ENCODE data around the gene TOMM22.

Gene TOMM22

GRCh38 chr22:38656256-38657044 lies 25.3 kb upstream of the TOMM22 start, which contains the start of the genes CBY1 and FAM227A (continued):
- TF ChIP-seq, protein P1, sequence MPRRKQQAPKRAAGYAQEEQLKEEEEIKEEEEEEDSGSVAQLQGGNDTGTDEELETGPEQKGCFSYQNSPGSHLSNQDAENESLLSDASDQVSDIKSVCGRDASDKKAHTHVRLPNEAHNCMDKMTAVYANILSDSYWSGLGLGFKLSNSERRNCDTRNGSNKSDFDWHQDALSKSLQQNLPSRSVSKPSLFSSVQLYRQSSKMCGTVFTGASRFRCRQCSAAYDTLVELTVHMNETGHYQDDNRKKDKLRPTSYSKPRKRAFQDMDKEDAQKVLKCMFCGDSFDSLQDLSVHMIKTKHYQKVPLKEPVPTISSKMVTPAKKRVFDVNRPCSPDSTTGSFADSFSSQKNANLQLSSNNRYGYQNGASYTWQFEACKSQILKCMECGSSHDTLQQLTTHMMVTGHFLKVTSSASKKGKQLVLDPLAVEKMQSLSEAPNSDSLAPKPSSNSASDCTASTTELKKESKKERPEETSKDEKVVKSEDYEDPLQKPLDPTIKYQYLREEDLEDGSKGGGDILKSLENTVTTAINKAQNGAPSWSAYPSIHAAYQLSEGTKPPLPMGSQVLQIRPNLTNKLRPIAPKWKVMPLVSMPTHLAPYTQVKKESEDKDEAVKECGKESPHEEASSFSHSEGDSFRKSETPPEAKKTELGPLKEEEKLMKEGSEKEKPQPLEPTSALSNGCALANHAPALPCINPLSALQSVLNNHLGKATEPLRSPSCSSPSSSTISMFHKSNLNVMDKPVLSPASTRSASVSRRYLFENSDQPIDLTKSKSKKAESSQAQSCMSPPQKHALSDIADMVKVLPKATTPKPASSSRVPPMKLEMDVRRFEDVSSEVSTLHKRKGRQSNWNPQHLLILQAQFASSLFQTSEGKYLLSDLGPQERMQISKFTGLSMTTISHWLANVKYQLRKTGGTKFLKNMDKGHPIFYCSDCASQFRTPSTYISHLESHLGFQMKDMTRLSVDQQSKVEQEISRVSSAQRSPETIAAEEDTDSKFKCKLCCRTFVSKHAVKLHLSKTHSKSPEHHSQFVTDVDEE (CRISPR knock-in tag; IDR thresholded peaks at IDR 0.05) = no peak
- TF ChIP-seq GLIS3 (CRISPR knock-in tag; IDR thresholded peaks at IDR 0.05) = no peak

DNA sequence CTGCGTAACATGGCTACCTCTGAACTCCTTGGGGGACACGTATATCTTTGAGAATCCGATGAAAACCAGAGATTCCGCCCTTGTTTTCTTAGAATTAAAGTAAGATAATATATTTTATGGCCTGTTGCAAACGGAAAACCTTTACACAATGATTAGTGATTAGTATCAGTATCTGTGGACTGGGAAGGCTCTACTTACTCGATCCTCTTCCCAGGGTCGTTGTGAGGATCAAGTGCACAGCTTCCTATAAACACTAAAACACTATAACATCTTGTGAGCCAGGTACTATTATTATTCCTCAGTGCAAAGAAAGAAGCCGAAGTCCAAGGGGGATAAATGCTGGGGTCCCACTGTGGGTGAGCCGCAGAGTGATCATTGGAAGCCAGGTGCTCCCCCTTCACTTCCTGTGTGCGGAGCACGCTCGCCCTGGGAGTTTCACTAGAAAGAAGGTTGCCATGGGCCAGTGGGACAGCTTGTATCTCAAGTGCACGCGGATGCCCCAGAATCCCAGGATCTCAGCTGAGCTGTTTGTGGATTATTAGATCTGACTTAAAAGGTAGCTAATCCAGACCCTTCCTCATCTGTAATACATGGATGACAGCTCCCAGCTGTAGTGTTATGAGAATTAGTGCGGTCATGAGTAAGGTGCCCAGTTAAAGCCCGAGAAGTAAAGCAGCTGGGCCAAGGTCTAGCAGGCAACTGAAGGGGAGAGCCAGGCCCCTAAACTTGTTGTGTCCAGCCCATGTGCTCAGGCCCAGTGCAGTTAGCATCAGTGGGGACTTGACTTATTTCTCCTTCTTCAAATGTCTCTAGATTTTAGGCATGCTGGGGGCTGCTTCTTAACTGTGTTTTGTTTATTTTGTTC lies 24.5 kb upstream of the TOMM22 start:
- peak; percentile 52 for ATAC-seq
- TF ChIP-seq TCF4 (CRISPR knock-in tag; IDR thresholded peaks at IDR 0.05; ENCODE audit: borderline replicate concordance) (no peak), TOX (CRISPR knock-in tag; IDR thresholded peaks at IDR 0.05; ENCODE audit: borderline replicate concordance) (no peak), GLIS3 (CRISPR knock-in tag; IDR thresholded peaks at IDR 0.05) (no peak), ARNTL (CRISPR knock-in tag; IDR thresholded peaks at IDR 0.05; ENCODE audit: borderline replicate concordance, low read depth) (no peak), PPARA (CRISPR knock-in tag; IDR thresholded peaks at IDR 0.05; ENCODE audit: borderline replicate concordance) (no peak), RARB (CRISPR knock-in tag; IDR thresholded peaks at IDR 0.05) (no peak), ZNF8 (CRISPR knock-in tag; IDR thresholded peaks at IDR 0.05) (no peak), ZC3H10 (CRISPR knock-in tag; IDR thresholded peaks at IDR 0.05) (no peak), ESRRG (CRISPR knock-in tag; IDR thresholded peaks at IDR 0.05) (no peak), ZNF70 (CRISPR knock-in tag; IDR thresholded peaks at IDR 0.05) (no peak), PATZ1 (CRISPR knock-in tag; IDR thresholded peaks at IDR 0.05; ENCODE audit: borderline replicate concordance) (no peak), ISL1 (CRISPR knock-in tag; IDR thresholded peaks at IDR 0.05) (no peak), ZFP3 (CRISPR knock-in tag; IDR thresholded peaks at IDR 0.05) (no peak), SNAI2 (CRISPR knock-in tag; IDR thresholded peaks at IDR 0.05) (no peak), BACH2 (CRISPR knock-in tag; IDR thresholded peaks at IDR 0.05; ENCODE audit: borderline replicate concordance) (no peak)
- TF ChIP-seq, protein P2, sequence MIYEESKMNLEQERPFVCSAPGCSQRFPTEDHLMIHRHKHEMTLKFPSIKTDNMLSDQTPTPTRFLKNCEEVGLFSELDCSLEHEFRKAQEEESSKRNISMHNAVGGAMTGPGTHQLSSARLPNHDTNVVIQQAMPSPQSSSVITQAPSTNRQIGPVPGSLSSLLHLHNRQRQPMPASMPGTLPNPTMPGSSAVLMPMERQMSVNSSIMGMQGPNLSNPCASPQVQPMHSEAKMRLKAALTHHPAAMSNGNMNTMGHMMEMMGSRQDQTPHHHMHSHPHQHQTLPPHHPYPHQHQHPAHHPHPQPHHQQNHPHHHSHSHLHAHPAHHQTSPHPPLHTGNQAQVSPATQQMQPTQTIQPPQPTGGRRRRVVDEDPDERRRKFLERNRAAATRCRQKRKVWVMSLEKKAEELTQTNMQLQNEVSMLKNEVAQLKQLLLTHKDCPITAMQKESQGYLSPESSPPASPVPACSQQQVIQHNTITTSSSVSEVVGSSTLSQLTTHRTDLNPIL (CRISPR knock-in tag; IDR thresholded peaks at IDR 0.05; ENCODE audit: low read depth) = no peak
- TF ChIP-seq, protein P3, sequence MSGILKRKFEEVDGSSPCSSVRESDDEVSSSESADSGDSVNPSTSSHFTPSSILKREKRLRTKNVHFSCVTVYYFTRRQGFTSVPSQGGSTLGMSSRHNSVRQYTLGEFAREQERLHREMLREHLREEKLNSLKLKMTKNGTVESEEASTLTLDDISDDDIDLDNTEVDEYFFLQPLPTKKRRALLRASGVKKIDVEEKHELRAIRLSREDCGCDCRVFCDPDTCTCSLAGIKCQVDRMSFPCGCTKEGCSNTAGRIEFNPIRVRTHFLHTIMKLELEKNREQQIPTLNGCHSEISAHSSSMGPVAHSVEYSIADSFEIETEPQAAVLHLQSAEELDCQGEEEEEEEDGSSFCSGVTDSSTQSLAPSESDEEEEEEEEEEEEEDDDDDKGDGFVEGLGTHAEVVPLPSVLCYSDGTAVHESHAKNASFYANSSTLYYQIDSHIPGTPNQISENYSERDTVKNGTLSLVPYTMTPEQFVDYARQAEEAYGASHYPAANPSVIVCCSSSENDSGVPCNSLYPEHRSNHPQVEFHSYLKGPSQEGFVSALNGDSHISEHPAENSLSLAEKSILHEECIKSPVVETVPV (CRISPR knock-in tag; IDR thresholded peaks at IDR 0.05) = no peak

DNA sequence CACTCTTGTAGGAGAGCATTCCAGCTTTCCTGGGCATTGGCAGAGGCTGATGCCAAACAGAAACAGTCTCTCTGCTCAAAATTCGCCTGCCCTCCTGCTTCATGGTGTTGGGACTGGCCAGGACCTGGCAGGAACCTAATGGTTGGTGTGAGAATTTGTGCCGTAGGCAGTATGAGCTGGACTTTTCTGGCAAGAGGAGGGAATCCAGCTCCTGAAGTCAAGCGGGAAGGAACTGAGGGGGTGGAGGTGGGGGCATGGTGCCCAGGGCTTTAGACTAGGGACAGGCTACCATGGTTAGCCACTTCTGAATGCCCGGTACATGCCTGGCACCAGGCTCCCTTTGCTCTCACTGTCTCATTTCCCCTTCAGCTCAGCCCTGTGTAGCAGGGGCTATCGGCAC lies 6.9 kb upstream of the TOMM22 start:
- ATAC-seq = no peak
- TF ChIP-seq POU6F1 (CRISPR knock-in tag; IDR thresholded peaks at IDR 0.05; ENCODE audit: borderline replicate concordance, low read depth) (no peak), GLIS3 (CRISPR knock-in tag; IDR thresholded peaks at IDR 0.05) (no peak), ZNF8 (CRISPR knock-in tag; IDR thresholded peaks at IDR 0.05) (no peak), RARB (CRISPR knock-in tag; IDR thresholded peaks at IDR 0.05) (no peak), PPARA (CRISPR knock-in tag; IDR thresholded peaks at IDR 0.05; ENCODE audit: borderline replicate concordance) (no peak), ZNF70 (CRISPR knock-in tag; IDR thresholded peaks at IDR 0.05) (no peak), ZFP3 (CRISPR knock-in tag; IDR thresholded peaks at IDR 0.05) (no peak), ZC3H10 (CRISPR knock-in tag; IDR thresholded peaks at IDR 0.05) (no peak), PATZ1 (CRISPR knock-in tag; IDR thresholded peaks at IDR 0.05; ENCODE audit: borderline replicate concordance) (no peak), OSR1 (CRISPR knock-in tag; IDR thresholded peaks at IDR 0.05) (no peak), ESRRG (CRISPR knock-in tag; IDR thresholded peaks at IDR 0.05) (no peak), ZFP30 (CRISPR knock-in tag; IDR thresholded peaks at IDR 0.05) (no peak), TCF4 (CRISPR knock-in tag; IDR thresholded peaks at IDR 0.05; ENCODE audit: borderline replicate concordance) (no peak), CSDC2 (CRISPR knock-in tag; IDR thresholded peaks at IDR 0.05) (no peak), ISL1 (CRISPR knock-in tag; IDR thresholded peaks at IDR 0.05) (no peak)
- TF ChIP-seq, protein P3 (CRISPR knock-in tag; IDR thresholded peaks at IDR 0.05) = no peak

All from SK-N-SH treated with all-trans-retinoic acid at 6 μM for 48 hours (cell line).